ENCODE measurements around the gene TTC21A.

The TTC21A gene

DNA sequence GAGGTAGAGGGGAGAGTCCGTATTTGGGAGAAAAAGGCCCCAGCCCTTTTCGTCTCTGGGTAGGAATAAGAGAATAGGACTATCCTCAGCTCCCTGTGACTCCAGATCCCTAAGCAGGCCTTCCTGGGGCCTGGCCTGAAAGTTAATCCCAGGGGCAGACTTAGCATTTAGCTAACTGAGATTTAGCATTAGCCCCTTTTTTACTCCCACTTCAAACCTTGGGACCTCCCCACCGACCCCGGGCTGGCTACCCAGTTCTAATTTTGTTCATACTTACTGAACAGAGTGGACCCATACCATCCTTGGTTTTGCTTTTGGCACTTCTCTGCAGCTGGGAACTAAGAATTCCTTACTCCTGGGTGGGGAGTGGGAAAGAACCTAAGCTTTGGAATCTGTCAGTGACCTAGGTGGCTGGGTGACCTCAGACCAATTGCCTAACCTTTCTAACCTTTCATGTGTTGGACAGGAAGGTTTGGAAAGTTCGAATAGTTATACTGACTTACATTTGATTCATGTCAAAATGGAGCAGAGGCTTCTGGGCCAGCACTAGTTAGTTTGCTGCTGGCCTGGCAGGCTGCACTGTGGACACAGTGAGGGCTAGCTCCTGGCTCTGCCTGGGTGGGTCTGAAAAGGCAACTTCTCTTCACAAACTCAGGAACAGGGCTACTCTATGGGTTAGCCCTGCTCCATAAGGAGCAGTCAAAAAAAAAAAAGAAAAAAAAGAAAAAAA, 11.6 kb downstream of the TTC21A start:
- DNase-seq: no peak

DNA sequence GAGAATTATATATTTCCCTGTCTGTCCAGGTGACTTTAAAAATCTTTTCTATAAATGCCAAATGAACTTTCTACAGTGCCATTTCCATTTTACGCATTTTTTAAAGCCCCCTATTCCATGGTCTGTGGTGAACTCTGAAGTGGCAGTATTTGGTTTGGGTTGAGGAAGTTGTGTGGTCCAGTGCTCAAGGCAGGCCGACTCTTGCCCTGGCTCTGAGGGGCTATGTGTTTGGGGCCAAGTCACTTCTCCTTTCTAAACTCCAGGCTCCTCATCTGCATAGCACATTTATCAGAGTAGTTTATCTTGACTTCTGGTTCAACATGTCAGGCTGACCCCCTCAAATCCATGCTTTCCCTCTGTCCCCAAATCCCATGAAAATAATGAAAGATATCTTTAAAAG, 14.1 kb downstream of the TTC21A start:
- DNase-seq: no peak

DNA sequence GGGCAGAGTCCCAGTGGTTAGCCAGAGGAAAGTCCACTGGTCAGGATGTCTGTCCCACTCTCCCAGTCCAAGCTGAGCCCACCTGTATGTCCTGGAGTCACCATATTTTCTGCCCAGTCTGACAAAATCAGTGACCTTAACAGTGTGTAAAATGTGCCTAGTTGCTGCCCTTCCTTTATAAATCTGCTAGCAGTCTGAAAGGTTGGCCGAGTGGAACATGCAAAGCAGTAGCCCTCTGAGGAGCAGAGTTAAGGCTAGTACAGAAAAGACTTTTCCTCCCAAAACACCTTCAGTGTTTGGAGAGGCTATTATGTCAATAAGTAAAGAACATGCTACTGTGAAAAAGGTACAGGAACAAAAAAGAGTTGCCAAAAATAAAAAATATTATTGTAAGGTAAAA, 15.3 kb downstream of the TTC21A start:
- DNase-seq: no peak

DNA sequence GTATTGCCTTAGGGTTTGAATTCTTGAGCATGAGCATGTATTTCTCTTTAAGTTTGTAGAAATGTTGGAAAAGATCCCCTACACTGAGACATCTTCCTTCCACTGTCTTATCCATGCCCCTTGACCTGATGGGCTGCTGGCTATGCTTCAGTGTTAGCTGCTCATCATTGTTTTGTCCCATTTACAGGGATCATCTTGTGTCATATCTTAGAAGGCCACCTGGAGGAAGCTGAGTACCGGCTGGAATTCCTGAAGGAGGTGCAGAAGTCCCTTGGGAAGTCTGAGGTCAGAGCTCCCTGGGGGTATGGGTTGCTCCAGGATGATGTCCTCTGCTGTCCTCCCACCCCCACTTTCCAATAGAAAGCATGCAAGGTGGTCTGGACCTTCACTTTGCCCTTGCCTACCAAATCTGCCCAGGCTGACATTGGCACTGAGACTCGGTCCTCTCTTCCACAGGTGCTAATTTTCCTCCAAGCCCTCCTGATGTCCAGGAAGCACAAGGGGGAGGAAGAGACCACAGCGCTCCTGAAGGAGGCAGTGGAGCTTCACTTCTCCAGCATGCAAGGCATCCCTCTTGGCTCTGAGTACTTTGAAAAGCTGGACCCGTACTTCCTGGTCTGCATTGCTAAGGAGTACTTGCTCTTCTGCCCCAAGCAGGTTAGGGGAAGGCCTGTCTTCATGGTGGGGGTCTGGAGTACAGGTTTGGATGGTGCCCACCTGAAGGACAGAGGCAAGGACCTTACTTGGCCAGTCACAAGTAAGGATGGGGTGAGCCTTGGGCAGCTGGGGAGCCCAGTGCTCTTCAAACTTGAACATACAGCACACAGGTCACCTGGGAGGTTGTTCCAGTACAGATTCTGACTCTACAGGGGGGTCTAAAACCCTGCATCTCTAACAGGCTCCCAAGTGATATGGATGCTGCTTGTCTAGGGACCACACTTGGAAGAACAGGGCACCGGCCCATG, 17.7 kb downstream of the TTC21A start:
- DNase-seq: no peak

DNA sequence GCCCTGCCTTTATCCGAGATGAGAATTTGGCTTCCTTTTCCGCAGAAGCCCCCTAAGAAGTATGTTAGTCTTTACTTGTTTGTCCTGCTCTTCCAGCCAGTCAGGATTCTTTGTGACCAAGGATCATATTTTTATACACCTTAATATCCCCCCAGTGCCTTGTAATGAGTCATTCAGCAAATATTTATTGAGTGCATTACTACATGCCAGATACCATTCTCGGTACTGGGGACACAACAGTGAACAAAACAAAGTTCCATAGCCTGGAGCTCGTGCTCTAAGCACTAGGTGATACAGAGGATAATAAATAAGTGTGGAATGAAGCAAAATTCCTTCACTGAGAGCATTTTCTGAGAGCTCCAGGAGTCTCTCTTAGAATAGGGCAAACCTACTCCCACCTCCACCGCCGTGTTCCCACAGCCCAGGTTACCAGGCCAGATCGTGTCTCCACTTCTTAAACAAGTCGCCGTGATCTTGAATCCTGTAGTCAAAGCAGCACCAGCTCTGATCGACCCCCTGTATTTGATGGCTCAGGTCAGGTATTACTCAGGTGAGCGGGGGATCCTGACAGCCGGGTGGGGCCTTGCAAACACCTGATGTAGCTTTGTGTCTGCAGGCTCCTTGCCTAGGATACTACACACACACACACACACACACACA, 18.5 kb downstream of the TTC21A start:
- no peak for DNase-seq

DNA sequence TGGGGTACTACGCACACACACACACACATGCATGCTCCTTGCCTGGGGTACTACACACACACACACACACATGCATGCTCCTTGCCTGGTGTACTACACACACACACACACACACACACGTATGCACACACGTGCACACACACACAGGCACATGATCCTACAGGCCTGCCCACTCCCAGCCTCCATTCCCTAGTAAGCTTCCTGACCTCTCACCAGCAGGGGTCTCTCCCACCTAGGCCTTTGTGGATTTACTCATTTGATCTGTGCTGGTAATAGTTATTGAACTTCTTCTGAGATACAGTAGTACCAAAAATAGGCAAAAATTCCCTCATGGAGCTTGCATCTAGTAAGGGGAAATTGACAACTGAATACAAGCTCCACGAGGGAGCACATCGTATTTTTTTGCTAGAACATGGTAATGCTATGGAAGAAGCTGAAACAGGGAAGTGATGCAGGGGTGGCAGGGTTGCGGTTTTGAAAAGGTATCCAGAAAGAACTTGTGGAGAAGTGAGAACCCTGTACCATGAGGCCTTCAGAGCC, 19.1 kb downstream of the TTC21A start:
- no peak for DNase-seq

DNA sequence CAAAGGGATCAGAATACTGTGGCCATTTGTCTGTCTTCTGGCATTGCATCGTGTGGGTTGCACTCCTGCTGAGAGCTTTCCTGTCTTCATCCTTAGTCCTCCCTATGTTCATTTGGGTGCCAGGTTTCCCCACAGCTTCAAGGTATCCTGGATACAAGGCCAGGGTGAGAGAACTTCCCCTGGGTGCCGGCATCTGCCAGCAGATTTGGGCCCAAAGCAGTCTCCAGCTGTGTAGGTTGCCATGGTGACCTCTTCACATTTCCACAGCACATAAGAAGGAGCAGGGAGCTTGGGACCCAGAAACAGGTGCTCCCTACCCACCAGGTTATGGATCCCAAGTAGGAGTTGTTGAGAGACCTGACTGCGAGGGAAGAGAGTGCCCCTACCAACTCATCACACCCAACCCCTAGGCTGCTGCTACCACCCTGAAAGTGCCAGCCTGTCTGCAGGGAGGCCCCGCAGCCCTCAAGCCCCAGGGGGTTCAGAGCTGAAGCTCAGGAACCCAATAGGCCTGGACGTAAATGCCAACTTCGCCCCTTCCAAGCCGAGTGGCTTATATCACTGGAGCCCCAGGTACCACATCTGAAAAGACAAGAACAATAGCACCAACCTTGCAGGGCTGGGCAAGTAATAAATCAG, 19.9 kb downstream of the TTC21A start:
- no peak for DNase-seq

DNA sequence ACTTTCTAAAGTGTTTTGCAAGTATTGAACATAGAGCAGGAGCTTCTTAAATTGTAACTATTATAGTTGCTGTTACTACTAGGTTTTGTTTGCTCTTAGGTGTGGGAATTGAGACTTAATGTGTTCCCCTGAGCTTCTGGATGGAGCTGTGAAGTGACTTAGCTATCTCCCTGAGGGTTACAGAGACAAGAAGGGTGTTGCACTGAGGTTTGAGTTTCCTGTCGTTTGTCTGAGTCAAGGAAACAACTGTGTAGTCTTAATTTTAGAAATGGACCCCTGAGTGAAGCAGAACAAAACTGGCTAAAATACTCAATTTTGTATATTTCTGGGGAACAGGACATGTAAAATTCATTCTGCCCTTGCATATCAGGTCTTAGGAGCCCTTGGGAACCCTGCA, 20.4 kb downstream of the TTC21A start:
- no peak for DNase-seq

DNA sequence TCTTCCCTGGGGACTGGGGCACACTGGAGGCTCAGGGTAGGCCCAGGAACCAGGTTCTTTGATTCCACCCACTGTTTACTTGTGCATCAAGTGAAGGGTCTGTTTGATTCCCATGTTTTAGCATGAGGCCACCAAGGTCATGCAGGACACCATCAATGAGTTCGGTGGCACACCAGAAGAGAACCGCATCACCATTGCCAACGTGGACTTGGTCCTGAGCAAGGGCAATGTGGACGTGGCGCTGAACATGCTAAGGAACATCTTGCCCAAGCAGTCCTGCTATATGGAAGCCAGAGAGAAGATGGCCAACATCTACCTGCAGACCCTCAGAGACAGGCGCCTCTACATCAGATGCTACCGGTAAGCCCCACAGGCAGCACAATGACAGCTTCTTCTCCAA, 21.5 kb downstream of the TTC21A start:
- no peak for DNase-seq

DNA sequence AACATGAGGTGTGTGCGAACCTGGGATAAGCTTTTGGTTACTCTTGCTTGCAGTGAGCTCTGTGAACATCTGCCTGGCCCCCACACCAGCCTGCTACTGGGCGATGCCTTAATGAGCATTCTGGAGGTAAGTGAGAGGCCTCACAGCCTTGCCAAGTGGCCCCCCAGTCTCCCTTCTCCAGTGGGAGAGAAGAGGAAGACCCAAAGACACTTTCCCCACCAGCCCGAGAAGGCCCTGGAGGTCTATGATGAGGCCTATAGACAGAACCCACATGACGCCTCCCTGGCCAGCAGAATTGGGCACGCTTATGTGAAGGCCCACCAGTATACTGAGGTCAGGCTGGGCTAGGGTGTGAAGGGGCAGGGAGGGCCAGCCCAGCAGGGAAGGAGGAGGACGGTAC, 22.5 kb downstream of the TTC21A start:
- DNase-seq: no peak

DNA sequence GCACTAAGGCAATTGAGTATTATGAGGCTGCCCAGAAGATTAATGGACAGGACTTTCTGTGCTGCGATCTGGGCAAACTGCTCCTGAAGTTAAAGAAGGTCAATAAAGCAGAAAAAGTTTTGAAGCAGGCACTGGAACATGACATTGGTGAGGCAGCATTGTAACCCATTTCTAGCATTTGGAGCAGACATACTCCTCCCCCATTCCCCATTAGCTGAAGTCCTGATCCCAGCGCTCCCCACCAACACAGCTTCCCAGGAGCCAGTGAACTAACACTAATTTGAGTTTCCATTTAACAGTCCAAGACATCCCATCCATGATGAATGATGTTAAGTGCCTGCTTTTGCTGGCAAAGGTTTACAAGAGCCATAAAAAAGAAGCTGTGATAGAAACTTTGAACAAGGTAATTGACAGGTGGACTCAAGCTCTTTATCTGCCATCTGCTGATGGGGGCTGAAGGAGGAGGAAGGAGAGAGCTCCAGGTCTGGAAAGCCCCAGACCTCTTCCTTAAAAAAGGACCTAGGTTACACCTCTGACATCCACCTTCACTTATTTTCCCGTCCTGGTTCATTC, 23.3 kb downstream of the TTC21A start:
- DNase-seq: no peak

DNA sequence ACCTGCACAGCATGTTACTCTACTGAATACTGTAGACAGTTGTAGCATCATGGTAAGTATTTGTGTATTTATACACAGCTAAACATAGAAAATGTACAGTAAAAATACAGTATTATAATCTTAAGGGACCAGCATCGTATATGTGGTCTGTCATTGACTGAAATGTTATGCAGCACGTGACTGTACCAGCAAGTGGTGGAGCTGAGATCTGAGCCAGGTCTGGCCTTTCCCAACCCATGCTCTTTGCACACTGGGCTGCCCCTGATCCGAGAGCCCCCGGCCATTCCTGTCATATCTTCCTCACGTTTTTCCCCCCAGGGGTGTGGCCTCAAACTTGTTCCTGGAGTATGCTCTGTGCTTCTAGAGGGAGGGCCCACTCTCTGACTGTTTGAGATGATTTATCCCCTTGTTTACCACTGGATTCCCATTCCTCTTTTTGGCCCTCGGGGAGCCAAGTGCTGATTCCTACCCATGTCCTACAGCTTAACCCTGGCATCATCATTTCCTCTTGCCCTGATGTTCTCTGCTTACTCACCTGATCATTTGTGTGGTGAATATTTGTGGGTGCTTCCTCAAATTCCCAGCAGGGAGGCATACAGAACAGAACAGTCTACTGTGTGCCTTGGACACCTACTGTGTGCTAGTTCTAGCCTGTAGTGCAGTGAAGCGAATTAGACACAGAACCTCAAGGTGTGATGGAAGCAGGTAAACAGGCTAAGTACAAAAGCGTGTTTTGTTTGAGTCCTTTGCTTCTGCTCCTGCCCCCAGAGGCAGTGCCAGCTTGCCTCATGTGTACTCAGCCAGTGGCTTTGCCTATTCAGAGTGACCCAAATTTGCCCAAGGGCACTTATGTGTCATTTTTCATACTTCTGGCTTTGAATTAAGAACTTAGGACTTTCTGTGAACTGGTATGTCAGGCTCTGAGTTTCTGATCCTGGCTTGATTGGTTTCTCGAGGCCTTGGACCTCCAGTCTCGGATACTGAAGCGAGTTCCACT, 24.9 kb downstream of the TTC21A start:
- DNase-seq: no peak

DNA sequence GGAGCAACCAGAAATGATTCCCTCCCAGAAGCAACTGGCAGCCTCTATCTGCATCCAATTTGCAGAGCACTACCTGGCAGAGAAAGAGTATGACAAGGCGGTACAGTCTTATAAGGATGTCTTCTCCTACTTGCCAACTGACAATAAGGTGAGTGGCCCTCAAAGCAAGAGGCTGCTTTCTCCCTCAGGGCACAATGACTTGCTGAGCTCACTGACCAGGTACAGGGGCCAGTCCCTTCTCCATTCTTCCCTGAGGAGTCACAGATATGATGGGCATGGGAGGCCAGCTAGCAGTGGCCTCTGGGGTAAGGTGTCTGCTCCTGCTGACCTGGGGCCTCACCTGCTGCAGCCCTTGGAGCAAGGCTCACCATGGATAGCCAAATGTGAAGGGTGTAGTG, 25.6 kb downstream of the TTC21A start:
- no peak for DNase-seq

DNA sequence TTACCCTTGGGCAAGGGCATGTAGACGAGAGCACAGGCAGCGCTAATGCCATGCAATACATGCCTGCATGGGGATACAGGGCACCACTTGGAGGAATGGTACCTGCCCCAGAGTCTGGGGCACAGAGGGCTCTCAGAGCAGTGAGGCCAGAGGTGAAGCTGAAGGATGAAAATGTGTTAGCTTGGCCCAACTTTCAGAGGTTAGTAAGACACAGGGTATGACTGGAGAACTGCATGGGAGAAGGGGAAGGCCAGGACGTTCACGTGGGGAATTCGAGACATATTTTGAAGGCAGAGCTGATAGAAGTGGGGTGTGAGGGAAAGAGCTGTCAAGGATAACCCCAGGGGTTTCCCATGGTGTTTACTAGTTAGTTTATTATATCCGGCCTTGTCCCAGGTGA, 26.3 kb downstream of the TTC21A start:
- DNase-seq: no peak

DNA sequence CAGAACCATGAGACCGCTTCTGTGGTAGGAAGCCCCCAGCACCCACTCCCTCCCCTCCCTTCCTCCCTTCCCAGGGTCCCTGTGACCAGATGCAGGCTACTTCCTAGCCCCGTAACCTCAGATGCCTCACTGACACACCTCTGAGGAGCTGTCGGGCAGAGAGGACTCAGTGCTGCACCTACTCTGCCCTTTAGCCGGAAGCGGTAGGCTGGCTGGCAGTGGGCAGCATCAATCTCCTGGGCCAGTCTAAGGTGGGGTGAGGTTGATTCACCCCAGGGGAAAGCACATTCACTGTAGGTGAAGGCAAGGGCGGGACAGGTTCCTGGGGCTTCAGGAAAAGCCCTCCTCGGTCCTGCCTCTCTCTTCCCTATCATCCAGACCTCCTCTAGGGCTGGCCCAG, 26.8 kb downstream of the TTC21A start:
- no peak for DNase-seq

DNA sequence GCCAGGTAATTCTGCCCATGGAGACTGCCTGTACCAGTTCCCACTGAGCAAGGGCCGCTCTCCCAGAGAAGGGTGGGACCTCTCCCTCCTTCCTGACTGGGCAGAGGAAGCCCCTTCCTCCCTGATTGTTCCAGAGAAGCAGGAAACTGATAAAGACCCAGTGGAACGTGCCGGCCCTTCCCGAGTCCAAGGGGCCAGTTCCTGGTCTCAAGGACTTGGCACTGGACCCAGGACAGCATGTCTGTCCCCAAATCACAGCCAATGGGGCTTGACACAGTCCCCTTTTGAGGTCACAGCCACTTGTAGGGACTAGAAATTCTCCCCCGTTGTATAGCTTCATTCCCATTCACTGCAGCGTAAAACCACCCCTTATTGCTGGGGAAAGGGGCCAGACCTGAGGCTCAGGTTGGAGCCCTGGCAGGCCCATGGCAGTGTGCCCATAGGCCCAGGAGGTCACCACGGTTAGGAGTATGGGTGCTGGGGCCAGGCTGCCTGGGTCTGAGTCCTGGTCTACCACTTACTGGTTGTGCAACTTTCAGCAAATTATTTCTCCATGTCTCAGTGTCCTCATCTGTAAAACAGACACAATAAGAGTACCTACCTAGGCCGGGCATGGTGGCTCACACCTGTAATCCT, 27.8 kb downstream of the TTC21A start:
- no peak for DNase-seq

DNA sequence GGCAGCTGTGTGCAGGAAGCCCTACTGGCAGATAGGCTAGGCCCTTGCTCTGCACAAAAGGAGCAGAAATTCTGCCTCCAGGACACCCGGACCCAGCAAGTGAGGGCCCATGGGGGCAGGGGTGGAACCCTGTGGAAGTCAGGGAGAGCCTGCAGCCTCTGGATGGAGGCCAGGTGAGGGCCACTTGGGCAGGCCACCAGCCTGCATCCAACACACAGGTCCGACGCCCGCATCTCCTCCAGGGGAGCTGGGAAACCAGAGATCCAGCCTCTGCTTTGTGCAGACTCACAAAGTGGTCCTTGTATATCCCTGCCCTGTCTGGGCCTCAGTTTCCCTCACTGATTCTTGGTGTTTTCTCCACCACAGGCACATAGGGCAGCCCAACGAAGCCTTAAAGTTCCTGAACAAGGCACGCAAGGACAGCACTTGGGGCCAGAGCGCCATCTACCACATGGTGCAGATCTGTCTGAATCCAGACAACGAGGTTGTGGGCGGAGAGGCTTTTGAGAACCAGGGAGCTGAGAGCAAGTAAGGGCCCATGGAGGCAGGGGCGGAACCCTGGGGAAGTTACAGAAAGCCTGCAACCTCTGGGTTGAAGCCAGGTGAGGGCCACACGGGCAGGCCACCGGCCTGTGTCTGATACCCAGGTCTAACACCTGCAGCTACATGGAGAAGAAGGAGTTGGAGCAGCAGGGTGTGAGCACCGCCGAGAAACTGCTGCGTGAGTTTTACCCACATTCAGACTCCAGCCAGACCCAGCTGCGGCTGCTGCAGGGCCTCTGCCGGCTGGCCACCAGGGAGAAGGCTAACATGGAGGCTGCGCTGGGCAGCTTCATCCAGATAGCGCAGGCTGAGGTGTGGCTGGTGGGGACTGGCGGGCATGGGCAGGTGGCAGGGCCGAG, 29.3 kb downstream of the TTC21A start:
- DNase-seq: no peak

DNA sequence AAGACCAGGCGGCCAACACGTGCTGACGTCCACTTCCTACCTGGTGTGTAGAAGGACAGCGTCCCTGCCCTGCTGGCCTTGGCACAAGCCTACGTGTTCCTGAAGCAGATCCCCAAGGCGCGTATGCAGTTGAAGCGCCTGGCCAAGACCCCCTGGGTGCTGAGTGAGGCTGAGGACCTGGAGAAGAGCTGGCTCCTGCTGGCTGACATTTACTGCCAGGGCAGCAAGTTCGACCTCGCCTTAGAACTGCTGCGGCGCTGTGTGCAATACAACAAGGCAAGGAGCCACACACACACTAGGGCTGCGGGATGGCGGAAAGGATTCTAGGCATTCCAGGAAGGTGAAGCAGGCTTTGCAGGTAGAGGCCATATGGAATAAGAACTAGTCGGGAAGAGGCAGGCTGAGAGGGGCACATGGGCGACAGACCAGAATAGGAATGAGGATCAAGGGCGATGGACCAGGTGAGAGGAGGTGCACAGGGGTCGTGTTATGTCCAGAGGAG, 30.0 kb downstream of the TTC21A start:
- DNase-seq: no peak
